ENCODE data around the gene ABCC8.

Gene ABCC8

DNA sequence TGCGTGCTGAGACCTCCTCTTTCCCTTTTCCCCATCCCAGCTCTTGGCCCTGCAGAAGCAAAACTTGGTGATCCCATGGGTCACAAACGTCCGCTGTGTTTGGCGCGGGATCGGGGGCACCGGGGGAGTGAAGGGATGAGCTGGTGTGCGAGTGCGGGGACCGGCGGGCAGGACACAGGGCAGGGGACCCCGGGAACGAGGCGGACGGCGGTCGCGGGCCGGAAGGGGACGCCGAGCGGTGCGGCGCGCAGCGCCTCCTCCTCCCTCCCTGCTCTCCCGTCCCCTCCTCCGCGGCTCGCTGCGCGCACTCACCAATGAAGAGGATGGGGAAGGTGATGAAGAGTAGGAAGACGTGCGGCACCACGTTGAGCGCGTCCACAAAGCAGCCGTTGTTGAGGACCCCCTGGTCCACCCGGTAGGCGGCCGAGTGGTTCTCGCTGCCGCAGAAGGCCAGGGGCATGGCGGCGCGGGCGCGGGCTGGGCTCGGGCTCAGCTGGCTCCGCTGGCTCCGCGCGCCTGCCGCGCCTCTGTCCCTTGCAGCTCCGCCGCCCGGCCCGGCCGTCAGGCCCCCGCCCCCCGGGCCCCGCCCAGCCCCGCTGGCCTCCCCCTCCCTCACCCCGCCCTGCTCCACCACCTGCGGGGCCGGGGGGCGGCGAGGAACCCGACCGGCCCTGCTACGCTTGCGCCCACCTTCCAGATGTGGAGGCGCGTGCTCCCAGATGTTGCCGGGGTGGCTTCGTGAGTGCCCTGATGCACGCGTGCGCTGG, at the start of gene ABCC8:
ABCC8 (minus strand) TSS at position 529 of the 767 bp plus-strand sequence; CDS start at position 460, 69 bp downstream.
- FAIRE-seq, result no peak

DNA sequence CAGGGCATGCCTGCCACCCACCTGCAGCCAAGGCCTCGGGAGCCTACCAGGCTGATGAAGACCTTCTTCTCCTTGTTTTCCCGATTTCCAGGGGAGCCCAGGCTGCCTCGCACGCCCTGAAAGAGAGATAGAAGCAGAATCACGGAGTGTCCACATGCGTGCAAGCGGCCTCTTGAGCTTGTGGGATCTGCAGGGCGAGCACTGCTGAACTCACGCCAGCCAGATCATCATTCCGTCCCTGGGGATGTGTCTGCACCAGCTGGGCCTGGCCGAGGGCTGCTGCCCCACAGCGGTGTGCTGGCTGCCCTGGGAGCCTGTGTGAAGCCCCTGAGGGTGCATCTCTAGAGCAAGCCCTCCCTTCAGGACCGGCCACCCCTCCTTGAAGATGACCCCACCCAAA, 49.7 kb upstream of the ABCC8 start:
- FAIRE-seq, result no peak

DNA sequence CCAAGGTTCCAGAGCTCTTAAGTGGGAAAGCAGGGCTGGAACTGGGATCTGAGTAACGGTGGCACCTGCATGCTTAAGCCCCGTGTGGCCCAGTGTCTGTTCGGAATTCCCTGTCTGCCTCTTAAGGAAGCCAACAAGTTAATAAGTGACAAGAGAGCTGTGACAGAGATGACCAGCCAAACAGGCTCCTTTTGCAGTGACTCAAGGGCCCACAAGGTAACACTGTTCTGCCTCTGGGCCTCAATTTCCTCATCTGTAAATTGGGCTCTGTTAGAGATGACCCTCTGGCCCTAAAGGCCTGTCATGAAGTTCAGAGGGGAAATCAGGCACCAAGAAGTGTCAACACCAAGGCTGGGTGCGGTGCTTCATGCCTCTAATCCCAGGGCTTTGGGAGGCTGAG, 48.9 kb upstream of the ABCC8 start:
- no peak for FAIRE-seq

DNA sequence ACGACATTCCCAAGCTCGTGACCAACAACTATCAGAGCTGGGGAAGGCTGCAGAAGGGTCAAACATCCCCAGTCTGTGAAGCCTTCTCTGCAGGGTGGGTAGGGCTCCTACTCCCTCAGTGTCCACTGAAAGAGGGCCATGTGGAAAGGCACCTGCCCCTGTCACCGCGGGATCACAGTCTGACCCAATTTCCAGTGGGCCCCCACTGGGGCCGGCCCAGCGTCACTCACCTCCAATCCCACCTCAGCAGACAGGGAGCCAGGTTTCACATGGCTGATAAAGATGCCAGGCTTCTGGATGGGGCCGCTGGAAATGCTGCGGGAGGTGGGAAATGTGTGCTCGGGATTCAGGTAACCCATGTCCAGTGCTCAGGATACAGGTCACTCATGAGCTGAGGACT, 47.6 kb upstream of the ABCC8 start:
- no peak for FAIRE-seq

DNA sequence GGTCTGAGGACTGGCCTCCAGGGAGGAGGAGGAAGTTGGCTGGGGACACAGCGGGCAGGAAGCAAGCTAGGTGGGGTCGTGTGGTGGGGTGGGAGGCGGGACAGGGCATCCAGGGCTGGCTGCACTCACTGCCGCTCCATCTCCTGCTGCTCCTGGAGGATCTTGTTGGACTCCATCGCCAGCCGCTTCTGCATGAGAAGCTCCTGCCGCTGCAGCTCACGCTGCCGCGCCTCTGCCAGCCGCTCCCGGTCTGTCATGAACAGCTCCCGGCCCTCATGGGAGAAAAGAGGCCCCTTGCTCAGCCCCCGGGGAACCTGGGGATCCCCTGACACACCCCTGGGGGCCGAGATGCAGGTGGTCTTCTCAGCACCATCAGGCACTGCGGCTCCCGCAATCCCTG, 46.0 kb upstream of the ABCC8 start:
- FAIRE-seq, result no peak

DNA sequence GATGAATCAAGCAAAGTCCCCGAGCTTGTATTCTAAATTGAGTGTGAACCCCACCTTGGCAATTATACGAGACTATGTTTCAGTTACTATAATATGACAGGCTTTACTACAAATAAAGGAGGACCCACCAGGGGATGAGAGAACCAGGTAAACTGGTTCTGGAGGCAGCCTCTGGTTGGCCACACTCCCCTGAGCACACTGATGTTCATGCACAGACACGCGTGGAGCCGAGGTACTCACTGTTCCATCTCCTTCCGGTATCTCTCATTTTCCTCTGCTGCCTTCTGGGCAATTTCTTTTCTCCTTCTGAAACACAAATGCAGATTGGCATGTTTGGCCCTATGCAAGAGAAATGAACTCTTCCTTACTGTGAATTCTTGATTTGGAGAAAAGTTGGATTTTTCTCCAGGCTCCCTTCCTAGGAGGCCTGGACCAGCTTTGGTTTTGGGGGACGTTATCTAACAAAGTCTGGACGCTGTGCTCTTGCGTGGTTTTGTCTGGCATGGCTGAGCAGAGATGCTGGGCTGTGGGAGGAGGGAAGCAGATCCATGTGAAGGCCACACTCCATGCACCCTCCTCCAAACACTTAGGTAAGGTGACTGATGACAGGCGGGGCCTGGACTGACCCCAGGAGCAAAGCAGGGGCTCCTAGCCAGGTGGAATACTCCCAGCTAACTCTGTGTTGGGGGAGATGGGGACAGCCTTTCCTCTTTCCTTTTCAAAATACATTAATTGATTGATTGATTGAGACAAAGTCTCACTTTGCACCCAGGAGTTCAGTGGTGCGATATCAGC, 44.7 kb upstream of the ABCC8 start:
- no peak for FAIRE-seq

DNA sequence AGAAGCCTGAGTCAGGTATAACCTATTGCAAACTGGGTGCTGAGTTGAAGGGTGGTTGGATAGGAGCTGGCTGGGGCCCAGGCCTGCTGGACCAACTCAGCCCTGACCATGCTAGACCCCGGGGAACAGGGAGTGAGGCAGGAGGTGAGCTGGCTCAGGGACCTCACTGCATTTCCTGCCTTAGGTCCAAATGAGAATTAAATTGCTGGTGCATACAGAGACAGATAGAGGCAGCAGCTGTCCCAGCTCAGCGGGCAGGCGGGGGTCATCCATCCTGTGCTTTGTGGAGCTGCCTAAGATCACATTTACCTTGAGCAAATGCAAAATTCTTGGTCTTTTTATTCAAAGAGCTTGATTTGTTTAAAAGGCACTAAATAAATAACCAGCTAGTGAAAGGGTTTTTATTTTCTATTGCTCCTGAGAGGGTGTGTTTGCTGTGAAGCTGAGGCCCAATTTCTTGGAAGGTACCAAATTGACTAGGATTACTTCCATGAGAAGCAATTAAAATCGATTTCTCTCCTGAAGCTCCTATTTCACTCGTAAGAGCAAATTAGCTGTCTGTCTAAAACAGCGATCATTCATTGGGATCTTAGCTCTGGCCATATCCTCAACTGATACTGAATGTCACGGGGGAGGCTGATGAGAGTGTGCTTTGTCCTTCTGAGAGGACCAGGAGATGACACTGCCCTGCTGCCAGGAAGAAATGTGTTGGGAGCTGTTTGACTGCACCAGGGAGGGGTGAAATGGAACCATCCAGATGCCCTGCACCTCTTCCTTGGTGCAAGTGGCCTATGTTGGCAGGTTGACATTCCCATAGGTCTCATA, 42.6 kb upstream of the ABCC8 start:
- FAIRE-seq, result no peak

DNA sequence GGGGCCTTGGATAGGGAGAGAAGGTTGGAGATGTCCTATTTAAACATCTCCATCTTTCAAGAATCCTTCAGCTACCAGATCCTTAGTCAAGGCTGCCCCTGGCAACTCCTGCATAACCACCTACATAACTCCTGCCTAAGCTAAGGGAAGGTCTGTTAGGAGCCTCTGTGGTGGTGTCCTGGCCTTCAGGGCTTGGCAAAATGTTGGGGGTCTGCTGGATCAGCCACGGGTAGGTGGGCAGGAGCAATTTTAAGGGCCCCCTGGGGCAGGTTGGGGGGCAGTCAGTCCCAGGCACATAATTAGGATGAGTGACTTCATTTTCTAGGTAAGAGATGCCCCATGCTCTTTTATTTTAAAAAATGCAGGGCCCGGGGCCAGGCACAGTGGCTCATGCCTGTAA, 41.7 kb upstream of the ABCC8 start:
- FAIRE-seq, result no peak

DNA sequence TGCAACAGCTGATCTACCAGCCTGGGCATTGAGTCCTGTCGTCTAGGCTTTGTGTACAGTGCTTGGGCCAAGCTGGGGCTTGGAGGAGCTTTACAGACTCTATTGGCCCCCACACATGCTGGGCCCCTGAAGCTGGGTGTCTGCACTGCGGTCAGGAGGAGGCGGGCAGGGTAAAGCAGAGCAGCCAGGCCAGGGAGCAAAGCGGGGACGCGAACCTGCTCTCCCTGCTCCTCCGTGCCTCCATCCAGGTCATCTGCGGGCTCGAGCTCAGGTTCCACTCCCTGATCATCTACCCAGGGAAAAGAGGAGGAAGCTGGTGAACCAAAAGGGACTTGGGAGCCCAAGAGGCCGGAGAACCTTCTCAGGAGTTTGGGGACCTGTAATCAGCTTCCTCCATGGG, 40.5 kb upstream of the ABCC8 start:
- FAIRE-seq, result no peak

DNA sequence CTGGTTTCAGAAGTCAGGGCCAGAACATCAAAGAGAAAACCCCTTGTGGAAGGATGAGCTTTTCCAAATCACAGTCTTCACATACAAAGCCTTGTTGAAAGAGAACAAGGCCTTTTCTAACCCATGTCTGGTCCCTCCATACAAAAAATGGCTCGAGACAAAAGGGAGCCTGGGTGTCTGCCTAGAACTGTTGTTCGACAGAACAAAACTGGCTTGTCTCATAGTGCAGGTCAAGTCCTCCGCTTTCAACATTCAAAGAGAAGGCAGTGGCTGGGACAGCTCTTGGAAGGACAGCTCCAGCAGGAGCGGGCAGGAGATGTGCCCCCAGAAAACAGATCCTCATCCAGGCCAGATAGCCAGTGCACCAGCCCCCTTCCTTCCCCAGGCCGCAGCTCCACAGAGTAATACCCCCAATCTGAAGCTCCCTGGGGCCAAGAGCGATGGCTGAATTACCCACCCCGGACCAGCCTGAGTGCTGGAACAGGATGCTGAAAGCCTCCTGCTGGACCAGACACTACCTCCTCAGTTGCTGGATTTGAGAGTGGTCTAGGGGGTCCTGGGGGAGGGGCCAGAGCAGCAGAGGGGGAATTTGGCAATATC, 40.0 kb upstream of the ABCC8 start:
- FAIRE-seq, result no peak

DNA sequence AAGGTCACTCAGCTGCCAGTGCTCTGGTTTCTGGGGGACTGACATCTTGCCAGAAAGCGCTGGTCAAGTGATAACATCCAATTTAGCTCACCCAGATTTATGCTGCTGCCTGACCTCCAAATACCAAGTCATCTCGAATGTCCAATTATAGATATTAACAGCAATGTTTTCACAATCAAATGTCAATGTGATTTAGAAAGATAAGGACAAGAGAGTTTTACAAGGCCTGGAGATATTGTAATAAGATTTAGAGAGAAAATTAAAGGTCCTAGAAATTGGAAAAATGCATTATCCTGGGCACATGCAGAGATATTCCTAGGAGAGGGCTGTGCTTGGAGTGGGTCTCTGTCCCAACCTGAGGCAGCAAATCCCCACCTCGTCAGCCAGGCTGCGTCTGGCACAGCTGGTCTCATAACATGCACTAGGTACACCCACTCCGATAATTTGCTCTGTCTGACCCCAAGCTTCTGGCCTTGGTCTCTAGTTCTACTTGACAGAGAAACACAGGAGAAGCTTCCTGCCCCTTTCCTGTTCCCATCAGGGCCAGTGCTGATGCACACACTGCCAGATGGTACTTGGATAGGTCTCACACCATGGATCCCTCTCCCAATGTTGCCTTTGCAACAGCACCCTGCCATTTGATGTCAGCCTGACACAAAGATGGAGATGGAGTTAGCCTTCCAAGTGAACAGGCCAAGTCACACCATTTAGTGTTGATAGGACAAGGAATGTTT, 39.0 kb upstream of the ABCC8 start:
- FAIRE-seq, result no peak

DNA sequence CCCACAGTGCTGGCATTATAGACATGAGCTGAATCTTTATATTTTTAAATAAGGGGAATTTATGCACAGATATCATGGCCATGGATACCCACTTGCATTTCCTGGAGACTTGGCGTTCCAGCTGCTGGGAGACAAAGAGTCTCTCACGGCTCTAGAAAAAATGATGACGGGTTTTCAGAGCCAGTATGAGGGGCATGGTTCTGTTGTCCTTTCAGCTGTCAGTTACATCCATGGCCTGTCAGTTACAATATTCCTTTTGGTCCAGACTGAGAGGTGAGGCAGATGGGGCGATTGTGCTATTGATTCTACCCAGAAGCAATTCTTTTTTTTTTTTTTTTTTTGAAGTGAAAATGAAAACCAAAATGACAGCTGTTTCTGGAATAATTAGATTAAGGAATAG, 37.8 kb upstream of the ABCC8 start:
- no peak for FAIRE-seq

DNA sequence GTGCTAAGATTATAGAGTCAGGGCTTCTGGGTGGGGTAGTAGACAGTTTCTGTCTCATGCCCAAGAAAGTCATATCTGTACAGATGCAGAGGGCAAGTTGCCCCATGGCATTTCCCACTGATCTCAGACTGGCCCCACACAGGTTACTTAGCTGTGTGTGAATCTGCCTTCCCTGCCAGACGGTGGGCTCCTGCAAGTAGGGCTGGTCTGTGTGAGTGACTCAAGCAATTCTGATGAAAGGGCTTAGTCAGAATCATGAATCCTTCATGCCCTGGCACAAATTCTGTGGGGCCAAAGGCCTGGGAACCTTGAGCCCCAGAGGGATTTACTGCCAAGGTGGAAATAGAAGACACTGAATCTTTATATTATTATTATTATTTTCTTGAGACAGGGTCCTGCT, 37.2 kb upstream of the ABCC8 start:
- no peak for FAIRE-seq

DNA sequence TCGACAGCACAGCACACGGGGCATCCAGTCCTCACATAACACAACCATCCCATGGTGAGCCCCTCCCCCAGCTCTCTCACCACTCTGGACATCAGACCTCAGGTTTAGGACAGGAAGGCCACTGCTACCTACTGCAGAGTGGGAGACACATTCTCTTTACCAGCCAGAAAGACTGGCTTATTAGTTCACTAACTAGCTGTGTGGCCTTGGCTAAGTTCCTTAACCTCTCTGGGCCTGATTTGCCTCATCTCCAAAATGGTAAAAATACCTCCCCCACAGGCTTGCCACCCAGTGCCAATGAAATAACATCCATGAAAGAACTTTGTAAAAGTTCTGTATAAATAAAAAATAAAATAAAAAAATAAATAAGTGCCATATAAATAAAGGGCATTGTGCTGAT, 35.5 kb upstream of the ABCC8 start:
- FAIRE-seq, result no peak

DNA sequence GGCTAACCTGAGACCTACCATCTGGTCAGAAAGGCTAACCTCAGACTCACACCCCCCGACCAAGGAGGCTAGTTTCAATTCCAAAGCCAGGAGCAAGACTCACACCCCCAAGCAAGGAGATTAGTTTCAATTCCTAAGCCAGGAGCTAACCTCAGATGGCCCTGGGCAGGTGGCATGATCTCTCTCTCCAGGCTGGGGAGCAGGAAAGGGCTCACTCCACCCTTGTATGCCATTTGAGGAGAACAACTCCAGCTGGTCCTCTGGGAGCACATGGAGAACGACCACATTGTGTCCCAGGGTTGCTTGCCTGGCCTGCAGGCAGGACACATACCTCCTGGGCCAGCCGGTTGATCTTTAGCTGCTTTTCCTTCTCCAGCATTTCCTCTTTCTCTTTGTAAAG, 34.9 kb upstream of the ABCC8 start:
- FAIRE-seq, result no peak

DNA sequence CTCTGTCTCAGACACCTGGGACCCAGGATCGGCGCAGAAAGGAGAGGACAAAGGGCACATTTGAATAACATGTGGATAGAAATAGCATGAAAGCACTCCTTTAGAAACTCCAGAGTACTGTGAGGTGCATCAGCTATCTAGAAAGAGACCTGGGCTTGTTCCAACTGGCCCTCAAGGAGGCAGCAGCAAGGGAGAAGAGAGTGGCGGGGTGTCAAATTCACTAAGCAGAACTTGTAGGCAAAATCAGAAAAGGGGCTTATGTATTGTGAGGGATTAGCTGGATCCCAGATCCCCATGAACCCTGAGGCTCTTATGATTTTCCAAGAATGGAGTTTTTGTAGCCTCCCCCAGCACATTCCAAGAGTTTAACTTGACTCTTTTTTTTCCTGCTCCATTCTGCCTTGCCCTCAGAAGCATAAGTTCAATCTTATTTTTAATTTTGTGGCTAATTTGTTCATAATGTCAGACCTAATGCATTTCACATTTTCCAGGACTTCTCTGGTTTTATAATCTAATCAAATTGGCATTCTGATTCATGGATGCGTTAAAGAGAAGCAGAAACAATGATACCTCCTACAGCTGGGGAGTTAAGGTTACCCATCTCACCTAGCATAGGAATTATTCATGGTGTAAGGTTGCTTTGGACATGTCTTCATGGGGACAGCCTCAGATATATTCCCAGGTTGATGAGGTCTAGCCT, 34.0 kb upstream of the ABCC8 start:
- FAIRE-seq, result no peak

DNA sequence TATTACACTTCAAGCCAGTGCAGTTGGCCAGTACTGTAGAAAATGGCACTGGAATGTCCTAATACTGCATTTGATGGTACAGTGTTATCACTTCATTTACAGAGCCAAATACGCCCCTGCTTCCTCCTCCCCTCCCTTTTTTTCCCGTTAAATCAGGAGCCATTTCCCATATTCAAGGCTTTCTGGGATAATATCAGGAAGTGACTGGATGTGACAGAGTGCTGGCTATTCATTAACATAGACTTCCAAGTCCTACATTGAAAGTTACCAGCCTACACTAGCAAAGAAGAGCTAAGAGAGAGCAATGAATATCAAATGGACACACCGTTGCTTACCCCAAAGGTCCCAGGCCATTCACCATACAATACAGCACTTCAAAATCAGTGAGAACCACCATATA, 32.1 kb upstream of the ABCC8 start:
- no peak for FAIRE-seq

DNA sequence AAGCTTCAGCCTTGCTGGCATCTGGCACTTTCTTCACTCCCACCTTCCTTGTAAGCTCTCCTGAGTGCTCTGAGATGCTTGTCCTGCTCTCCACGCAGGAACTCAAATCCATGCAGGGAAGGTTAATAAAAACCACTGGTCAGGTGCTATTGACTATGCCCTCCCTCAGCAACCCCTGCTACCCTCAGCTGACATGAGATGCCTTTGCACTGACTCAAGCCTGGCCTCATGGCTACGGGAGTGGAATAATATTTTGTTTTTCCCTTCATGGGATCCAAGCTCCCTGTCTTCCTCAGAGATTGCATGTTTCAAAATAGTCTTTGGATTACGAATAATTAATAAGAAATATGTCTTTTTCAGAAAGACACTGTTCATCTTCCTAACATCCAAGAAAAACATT, 31.7 kb upstream of the ABCC8 start:
- no peak for FAIRE-seq

DNA sequence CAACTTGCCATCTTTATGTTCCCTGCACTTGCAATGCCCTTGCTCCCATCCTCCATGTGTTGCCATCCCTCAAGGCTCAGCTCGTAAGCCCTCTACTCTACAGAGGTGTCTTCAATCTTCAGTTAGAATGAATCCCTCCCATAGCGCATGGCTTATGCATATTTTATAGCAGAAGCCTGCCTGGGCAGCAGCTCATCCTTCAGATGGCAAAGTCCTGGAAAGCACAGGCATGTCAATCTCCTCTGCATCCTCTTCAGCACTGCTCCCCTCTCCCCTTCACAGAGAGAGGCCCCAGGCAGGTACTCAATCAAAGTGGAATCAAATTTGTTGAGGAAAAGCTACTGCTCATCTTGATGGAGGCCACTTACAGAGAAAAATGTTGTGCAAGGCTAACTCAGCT, 31.1 kb upstream of the ABCC8 start:
- FAIRE-seq, result no peak

DNA sequence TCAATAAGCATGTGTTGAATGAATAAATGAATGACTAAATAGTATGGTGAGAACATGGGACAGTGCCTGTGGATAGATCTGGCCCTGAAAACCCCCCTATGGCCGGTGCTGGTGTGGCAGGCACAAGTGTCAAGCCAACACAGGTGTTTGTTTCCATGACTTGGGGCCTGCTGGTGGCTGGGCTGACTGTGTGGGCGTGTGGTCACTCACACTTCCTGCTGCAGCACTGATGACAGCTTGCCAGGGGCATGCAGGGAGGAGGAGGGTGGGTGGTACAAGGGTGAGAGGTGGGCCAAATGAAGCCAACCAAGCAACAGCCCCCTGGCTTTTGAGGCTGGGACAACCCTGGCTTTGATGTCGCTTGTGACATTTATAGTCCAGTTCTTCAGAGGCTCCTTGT, 30.3 kb upstream of the ABCC8 start:
- no peak for FAIRE-seq

DNA sequence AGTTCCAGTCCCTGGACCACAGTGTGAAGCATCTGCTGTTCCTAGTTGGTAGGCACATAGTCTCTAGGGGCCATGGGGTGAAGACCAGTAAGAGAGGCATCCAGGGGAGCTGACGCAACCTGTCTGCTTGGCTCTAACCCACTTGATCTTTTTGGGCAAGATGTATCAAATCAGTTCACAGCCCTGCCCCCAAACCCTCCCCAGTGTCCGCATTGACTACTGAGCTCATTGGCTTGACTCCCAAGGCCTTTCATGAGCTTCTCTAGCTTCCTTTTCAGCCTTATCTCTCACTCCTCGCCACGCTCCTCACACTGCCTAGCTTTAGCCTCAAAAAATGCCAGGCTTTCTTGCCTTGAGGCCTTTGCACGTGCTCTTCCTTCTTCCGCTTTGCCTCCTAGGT, 29.7 kb upstream of the ABCC8 start:
- FAIRE-seq, result no peak

DNA sequence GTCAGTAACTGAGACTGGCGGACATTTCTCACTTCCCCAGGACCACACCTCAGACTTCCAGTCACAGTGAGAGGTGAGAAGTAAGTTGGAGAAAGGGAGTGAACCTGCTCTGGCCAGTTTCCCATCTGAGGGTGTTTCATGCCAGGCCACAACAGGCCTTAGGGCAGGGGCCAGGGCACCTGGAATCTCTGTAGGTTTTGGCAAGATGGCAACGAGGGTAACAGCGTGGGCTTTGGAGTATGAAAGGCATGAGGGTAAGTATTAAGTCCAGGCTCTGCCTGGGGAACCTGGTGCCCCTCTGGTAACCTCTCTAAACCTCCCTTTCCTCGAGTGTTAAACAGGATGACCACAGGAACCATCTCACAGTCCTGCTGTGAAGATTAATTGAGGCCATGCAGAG, 28.5 kb upstream of the ABCC8 start:
- no peak for FAIRE-seq

All from A204.1 (cell line).